BJ (cell line): Measurements from ENCODE around the gene METAP2. TPM values are rescaled to one million over a fixed set of nuclear protein-coding genes. Genes with fewer than 3 reads are reported as not detected.

Source experiments
- CTCF ChIA-PET: fragments of 350-600 bp; formaldehyde crosslinking; extraction: SDS; loops from one replicate; lab custom pipeline; 2021; ENCODE audit warnings: antibody characterized with exemption, inconsistent platforms; lab: Yijun Ruan, JAX
- POLR2A ChIA-PET: fragments of 300-600 bp; sonication (Branson Sonifier 250); formaldehyde crosslinking; extraction: SDS; loops from one replicate; lab custom pipeline; 2021; ENCODE audit warnings: antibody characterized with exemption; lab: Charles Lee
- DNase-seq: peaks from one replicate; pipeline ENCODE4 v3.0.0-alpha.2; 2011; ENCODE audit warnings: low read depth
- H3K27me3 ChIP-seq: 2 replicates; pipeline ENCODE4 v1.6.0; 2011; ENCODE audit warnings: low read length; ENCODE audit not compliant: control insufficient read depth, insufficient read depth
- H3K36me3 ChIP-seq: 2 replicates; pipeline ENCODE4 v1.5.1; 2011; ENCODE audit warnings: low read length; ENCODE audit not compliant: control insufficient read depth, insufficient read depth
- H3K4me3 ChIP-seq: 2 replicates; pipeline ENCODE4 v1.5.1; 2011; ENCODE audit warnings: low read depth, mild to moderate bottlenecking, control low read depth, low read length
- CTCF ChIP-seq: IDR thresholded peaks from 2 replicates; pipeline ENCODE4 v1.5.1; 2011; ENCODE audit warnings: low read depth, mild to moderate bottlenecking, control low read depth, inconsistent platforms, low read length, moderate library complexity; ENCODE audit not compliant: insufficient read depth
- polyA plus RNA-seq: library from polyadenylated mRNA; depleted of rRNA; stranded (reverse); fragments of >200 nt; gene quantifications from 2 replicates; pipeline ENCODE4 v1.2.3, GENCODE V29; 2011

Gene METAP2
- polyA plus RNA-seq, 1 experiment: 32.2 TPM

GRCh38 chr12:95532851-95533250 is 58.9 kb downstream of the METAP2 start:
- H3K36me3 ChIP-seq: no peaks in the 10 kb centered on the region
- no peak for DNase-seq
- no peak overlapping the region for H3K4me3 ChIP-seq
- H3K27me3 ChIP-seq: no peaks in the 10 kb centered on the region
- no peak for TF ChIP-seq CTCF
- ChIA-PET CTCF (interaction anchor here (0.6 to 2.2 kb wide), 6 partner anchors 16 to 415 kb away, joined by 3 to 18 read pairs (median 6); no protein-coding TSS in a partner anchor), POLR2A (no interaction called here)

- no peaks in the 10 kb centered on the region for H3K36me3 ChIP-seq
- no peak for TF ChIP-seq CTCF
- ChIA-PET CTCF (interaction anchor here (0.6 to 2.3 kb wide), 23 partner anchors 8 to 1414 kb away, joined by 3 to 18 read pairs (median 4); partner anchors contain the start of gene METAP2), POLR2A (interaction anchor here (0.7 kb wide), 2 partner anchors 44 to 987 kb away, joined by 3 to 7 read pairs; no protein-coding TSS in a partner anchor)
- 0 out of 2 replicates have a peak, but pooled peaks cover 2% of the 10 kb centered on the region for H3K27me3 ChIP-seq
- H3K4me3 ChIP-seq: no peak overlapping the region
- no peak for DNase-seq
Measured at GRCh38 chr12:95533985-95534384, 60.0 kb downstream of the METAP2 start.

GRCh38 chr12:95538006-95538405 is 64.1 kb downstream of the METAP2 start:
- 0 out of 2 replicates have a peak, but pooled peaks cover 2% of the 10 kb centered on the region for H3K27me3 ChIP-seq
- POLR2A ChIA-PET: no interaction called here
- CTCF ChIA-PET: interaction anchor here (0.9 kb wide), 1 partner anchor 38 kb away, joined by 3 read pairs; no protein-coding TSS in a partner anchor
- H3K4me3 ChIP-seq: no peak overlapping the region
- no peaks in the 10 kb centered on the region for H3K36me3 ChIP-seq
- TF ChIP-seq CTCF: no peak
- DNase-seq: no peak

GRCh38 chr12:95538656-95539055 is 64.7 kb downstream of the METAP2 start:
- TF ChIP-seq CTCF: no peak
- Histone ChIP-seq H3K27me3 (0 out of 2 replicates have a peak, but pooled peaks cover 2% of the 10 kb centered on the region), H3K4me3 (no peak overlapping the region), H3K36me3 (no peaks in the 10 kb centered on the region)
- no peak for DNase-seq
- ChIA-PET CTCF (interaction anchor here (0.5 to 1.0 kb wide), 3 partner anchors 37 to 461 kb away, joined by 3 read pairs; no protein-coding TSS in a partner anchor), POLR2A (no interaction called here)

GRCh38 chr12:95541436-95541835 is 67.5 kb downstream of the METAP2 start:
- ChIA-PET POLR2A (no interaction called here), CTCF (no interaction called here)
- Histone ChIP-seq H3K27me3 (0 out of 2 replicates have a peak, but pooled peaks cover 2% of the 10 kb centered on the region), H3K4me3 (no peak overlapping the region), H3K36me3 (no peaks in the 10 kb centered on the region)
- TF ChIP-seq CTCF: no peak
- DNase-seq: no peak
